GM19025 (cell line): ENCODE data around the gene CUL7.
"Not testable (repeated sequence)": the region's sequence is repeated elsewhere in the genome, so short reads cannot be mapped to it uniquely, and the experiment has no call there.

Source experiments
- ATAC-seq: cut with Tn5 transposase; IDR thresholded peaks from one replicate; pipeline ENCODE4 v1.9.1; 2021; ENCODE audit warnings: mild to moderate bottlenecking, low read depth, moderate library complexity; ENCODE audit not compliant: unreplicated experiment

CUL7 gene

GRCh38 chr6:43053545-43054205 is at the start of gene CUL7:
Gene CUL7 (minus strand): TSS chr6:43053851. CDS start chr6:43052788, 1,063 bp downstream.
- peak; percentile 93 for ATAC-seq

- no peak for ATAC-seq
Observed at GRCh38 chr6:43101497-43101896, 47.8 kb upstream of the CUL7 start.

- ATAC-seq = no peak
Observed at GRCh38 chr6:43097502-43097901, 43.9 kb upstream of the CUL7 start.

GRCh38 chr6:43097098-43097489 is 43.4 kb upstream of the CUL7 start:
- no peak for ATAC-seq

DNA sequence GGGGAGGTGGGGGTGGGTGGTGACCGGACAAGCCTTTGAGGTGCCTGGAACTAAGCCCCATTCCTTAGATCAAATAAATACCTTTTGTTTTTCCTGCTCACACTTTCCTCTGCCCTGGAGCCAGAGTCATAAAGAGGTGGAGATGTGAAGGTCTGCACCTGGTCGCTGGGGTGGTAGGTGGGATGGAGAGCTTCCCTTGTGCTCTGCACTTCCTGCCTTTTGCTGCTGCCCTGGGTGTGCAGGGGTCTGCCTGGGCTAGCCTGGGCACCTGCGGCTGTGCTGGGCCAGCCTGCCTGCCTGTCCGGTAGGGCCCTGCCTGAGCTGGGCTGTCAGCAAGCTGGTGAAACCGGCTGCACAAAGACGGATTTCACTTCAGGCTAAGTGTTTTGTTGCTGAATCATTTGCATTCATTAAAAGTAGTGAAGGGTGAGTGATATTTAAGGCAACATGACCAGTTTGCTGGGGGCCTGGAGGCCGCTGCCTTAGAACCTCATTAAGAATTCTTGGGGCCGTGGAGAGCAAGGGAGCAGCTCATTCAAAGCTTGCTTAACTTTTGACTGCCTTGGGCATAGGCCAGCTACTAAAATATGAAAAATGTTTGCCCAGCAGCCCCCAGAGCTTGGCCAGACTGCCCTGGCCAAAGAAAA is 42.9 kb upstream of the CUL7 start:
- no peak for ATAC-seq

DNA sequence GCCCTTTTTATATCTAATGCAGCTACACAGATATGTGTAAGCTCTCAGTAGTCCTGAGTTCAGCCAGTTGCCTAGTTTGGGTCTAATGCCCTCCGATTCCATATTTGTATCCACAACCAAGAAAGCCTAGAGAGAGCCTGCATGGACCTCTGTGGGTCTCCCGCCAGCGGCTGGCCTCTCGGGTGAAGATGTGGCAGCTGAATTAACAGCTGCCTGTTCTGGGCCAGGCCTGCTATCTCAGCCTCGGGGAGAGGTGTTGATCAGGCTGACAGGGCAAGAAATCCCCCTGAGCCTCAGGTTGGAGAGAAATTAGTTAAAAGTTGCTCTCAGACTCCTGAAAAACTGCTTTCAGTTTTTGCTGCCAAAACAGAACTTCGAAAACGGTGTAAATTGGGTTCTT is 42.3 kb upstream of the CUL7 start:
- ATAC-seq = no peak

DNA sequence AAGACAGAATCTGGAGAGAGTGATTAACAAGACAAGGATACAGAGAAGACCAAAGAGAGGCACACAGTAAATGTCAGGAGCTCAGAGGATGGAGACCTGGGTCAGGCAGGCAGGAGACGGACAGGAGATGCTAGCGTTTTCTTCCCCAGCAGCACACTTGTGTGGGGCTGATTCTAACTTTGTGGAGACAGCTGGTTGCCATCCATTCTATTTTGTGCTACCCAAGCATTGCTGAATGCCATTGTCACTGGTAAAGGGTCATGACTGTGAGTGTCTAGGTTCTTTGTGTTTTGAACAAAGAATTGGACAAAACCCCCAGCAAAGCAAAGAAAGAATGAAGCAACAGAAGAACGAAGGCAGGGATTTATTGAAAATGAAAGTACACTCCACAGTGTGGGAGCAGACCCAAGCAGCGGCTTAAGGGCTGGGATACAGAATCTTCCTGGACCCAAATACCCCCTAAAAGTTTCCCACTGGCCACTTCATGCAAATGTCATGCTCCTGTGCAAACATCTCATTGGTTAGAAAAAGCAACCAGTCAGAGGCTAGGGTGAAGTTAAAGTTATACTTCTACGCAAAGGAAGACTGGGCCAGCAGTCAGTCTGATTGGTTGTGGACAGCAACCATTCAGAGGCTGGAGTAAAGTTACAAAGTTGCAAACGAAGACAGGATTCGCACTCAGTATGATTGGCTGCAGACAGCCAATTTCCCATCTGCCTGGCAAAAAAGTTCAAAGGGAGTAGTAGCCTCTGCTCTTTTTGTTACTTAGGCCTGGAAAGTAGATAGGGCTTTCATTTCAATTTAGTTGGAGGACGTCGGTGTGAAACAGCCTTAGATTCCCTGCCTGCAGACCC is 40.0 kb upstream of the CUL7 start:
- ATAC-seq = no peak

- no peak for ATAC-seq
Observed at GRCh38 chr6:43092635-43093034, 39.0 kb upstream of the CUL7 start.

DNA sequence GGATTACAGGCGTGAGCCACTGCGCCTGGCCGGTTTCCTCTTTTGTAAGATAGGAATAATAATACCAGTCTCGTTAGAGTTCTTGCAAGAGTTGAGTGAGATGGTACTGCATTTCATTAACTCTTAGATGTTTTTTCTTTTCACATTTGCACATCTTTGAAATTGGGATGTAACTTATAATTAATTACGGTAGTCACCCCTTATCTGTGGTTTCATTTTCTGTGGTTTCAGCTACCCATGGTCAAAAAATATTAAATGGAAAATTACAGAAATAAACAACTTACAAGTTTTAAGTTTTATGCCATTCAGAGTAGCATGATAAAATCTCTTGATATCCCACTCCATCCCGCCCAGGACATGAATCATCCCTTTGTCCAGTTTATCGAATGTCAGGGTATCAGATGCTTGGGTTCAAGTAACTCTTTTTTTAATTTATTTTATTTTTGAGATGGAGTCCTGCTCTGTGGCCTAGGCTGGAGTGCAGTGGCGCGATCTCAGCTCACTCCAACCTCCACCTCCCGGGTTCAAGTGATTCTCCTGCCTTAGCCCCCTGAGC is 37.9 kb upstream of the CUL7 start:
- ATAC-seq = no peak

DNA sequence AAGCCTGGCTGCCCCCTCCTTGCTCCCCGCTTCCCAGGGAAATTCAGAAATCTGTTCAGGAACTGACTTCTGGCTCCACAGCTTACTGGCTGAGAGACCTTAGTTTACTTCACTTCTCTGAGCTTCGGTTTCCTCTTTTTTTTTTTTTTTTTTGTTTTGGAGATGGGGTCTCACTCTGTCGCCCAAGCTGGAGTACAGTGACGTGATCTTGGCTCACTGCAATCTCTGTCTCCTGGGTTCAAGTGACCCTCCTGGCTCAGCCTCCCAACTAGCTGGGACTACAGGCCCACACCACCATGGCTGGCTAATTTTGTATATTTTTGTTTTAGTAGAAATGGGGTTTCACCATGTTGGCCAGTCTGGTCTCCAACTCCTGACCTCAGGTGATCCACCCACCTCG is 37.4 kb upstream of the CUL7 start:
- no peak for ATAC-seq

DNA sequence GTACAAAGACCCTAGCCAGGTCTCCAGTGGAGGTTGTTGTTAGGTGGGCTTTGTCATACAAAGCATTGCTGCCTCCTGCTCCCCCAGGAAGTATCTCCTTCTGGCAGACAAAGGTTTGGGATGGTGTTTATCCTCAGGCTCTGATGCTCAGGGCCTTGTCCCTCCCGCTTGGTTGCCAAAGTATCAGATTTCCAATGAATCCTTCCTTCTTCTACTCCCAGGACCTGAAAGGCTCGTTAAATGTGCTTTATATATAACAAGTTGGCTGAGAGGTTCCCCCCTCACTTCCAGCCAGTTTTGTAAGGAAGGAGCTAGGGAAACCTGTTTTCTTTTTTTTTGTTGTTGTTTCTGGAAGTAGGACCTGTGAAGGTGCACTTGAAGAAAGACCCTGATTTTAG is 36.9 kb upstream of the CUL7 start:
- ATAC-seq = no peak

DNA sequence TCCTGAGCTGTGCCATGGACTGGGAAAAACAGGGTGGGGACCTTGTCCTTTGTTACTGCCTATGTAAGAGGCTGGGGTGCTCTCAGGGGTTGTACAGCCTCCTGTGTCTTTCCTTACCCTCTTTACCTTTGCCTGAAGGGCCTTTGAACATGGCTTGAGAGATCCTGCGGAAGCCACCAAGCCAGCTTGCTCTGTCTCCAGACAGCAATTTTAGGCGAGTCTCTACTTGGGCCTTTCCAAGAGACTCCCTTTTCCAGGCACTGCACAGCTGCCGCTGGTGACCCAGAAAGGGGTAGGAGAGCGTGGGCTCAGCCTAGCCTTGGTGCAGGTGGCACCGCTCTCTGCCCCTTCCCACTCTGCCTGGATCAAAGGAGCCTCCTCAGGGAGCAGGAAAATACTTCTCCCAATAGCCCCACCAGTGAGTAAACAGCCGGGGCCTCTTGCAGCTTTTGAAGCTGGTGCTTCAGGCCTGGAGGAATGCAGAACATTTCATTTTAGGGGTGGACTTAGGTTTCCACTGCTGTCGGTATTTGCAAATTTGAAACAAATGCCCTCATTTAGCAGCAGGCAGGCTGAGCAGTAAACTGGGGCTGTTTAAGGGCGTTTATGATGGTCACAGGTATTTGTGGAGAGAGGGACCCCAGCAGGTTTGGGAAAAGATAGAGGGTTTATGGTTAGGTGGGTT is 36.4 kb upstream of the CUL7 start:
- no peak for ATAC-seq

DNA sequence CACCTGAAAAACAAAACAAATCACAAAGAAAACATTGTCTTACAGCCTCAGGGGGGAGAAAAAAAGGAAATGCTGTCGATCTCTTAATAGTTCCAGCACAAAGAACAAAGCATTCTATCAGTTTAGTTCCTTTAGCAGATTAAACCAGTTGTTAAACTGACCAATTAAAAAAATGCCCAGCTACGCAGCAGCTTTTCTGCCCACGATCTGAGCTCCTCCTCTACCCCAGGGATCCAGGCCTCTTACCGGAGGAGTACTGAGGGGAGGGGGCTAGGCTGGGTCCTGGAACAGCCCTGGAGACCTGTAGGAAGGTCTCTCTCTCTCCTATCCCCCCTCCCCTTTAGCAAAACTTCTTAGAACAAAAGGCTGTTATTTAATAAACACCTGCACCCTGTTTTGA is 35.8 kb upstream of the CUL7 start:
- no peak for ATAC-seq

- no peak for ATAC-seq
Observed at GRCh38 chr6:43088654-43089056, 35.0 kb upstream of the CUL7 start.

DNA sequence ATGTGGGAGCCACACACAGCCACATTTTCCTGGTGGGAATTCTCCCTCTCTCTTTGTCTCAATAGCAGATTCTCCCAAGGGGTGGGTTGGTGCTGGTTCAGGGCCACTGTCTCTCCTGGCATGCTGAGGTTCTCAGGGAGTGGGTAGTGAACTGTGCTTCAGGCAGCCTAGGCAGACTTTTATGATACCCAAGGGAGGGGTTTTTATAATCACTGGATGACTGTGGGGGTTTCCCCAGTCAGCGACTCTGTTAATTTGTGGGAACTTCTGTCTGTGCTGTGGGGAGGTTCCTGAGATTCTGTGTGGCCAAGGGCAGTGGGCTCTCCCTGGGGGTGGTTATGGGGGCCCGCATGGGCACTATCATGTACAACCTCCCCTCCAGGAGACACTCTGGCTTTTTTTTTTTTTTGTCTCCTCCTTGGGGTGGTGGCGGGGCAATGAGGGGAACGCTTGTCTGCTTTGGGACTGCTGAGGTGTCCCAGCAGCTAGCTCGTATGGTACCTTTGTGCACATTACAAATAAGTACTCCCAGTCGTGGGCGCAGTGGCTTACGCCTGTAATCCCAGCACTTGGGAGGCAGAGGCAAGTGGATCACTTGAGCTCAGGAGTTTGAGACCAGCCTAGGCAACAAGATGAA is 32.5 kb upstream of the CUL7 start:
- no peak for ATAC-seq

DNA sequence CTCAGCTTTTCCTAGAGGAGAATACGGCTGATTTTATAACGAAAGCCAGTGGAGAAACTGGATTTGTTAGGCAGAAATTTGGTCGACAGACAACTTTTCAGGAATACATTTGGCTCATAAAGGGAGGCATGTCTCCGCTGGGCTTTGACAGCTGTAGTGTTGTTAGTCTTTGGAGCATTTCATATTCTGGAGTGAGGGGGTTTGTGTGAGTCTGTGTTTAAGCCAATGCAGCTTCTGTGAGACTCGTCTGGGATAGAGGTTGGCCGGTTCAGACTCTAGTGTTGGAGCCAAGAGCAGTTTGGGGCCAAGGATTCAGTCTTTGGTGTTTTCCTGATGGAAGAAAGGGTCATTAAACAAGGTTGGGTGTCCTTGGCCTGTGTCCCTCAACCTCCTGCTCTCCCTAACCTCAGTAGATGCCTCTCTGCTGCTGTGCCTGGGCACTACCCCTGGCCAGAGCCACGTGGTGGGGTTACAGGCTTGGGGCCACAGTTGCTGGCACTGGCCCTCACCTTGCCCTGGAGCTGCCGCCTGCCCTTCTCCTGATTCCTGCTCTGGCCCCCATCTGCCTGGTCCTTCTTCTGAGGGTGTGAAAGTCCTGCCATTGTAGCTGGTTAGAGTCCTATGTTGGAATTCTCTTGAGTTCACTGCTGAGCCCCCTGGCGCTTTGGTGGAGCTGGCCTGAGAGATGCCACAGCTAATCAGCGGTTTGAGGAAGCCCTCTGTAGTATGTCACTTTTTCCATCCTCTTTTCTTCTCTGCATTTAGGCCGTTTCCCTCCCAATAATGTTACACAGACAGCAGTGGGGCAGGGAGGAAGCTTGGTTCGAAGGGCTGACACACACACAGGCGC is 29.4 kb upstream of the CUL7 start:
- no peak for ATAC-seq

- not testable (repeated sequence) for ATAC-seq
Observed at GRCh38 chr6:43081922-43082321, 28.3 kb upstream of the CUL7 start.

DNA sequence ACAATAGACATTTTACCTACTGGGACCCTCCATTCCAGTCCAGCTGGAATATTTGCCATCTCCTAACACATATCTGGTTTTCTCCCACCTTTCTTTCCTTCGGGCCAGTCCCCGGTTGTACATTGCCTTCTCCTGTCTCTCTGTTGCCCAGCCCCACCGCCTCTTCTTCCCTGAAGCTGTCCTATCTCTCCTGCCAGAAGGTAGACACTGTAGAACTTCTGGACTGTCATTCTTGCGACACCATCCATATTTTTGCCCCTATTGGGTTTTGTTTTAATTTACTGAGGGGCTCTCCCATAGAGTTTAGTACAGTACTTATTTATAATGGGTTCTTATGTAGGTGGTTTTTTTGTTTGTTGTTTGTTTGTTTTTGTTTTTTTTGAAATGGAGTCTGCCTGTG is 27.4 kb upstream of the CUL7 start:
- no peak for ATAC-seq

DNA sequence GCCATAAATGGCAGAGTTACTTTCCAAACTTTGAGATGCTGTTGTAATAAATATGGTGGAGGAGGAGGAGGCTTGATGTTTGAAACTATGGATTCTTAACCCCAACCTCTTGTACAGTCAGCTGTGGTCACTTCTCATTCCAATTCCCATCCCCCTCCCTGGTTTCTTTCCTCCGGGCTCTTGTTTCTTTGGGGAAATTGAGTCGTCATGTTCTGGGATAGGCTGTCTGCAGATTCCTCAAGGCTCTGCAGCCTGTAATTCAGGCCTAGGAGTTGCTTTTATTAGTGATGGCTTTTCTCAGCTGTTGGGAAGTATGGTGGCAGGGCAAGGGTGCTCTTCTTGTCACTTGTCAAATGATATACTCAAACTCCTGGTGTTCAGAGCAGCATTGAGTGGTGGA is 25.0 kb upstream of the CUL7 start:
- ATAC-seq = no peak
